ENCODE results near the gene DOK4. TPM values are rescaled to one million over a fixed set of nuclear protein-coding genes. Genes with fewer than 3 reads are reported as not detected.

The DOK4 gene
- total RNA-seq, 1 experiment from 2014 or later, result 23.0 TPM

GRCh38 chr16:57434003-57434402 is 52.3 kb downstream of the DOK4 start:
- Mint-ChIP-seq H3K27me3 (ENCODE audit: unreplicated experiment) (no peaks in the 10 kb centered on the region), H3K4me1 (ENCODE audit: low read depth, unreplicated experiment) (no peaks in the 10 kb centered on the region), H3K36me3 (ENCODE audit: insufficient read depth, unreplicated experiment) (peaks cover 53% of the 10 kb centered on the region), H3K4me3 (ENCODE audit: low read depth, unreplicated experiment) (no peak overlapping the region), H3K27ac (ENCODE audit: unreplicated experiment) (no peak overlapping the region), H3K9me3 (ENCODE audit: low read depth, unreplicated experiment) (no peaks in the 10 kb centered on the region)
- intact Hi-C loops (cut with micrococcal nuclease; ENCODE audit: unreplicated experiment), result no loop called here
- no TSS peak for BruUV-seq (replicated peaks)
- no peak for DNase-seq
- no peak for TF ChIP-seq CTCF (IDR thresholded peaks at IDR 0.05; ENCODE audit: unreplicated experiment)
- CTCF ChIA-PET, result interaction anchor here (0.6 kb wide), 1 partner anchor 52 kb away, joined by 3 read pairs; no protein-coding TSS in a partner anchor

- Mint-ChIP-seq H3K27me3 (ENCODE audit: unreplicated experiment) (no peaks in the 10 kb centered on the region), H3K4me1 (ENCODE audit: low read depth, unreplicated experiment) (no peaks in the 10 kb centered on the region), H3K9me3 (ENCODE audit: low read depth, unreplicated experiment) (no peaks in the 10 kb centered on the region), H3K27ac (ENCODE audit: unreplicated experiment) (no peak overlapping the region), H3K4me3 (ENCODE audit: low read depth, unreplicated experiment) (no peak overlapping the region), H3K36me3 (ENCODE audit: insufficient read depth, unreplicated experiment) (peaks cover 55% of the 10 kb centered on the region)
- CTCF ChIA-PET, result interaction anchor here (0.6 kb wide), 1 partner anchor 27 kb away, joined by 3 read pairs; no protein-coding TSS in a partner anchor
- no peak for TF ChIP-seq CTCF (IDR thresholded peaks at IDR 0.05; ENCODE audit: unreplicated experiment)
- DNase-seq, result no peak
- intact Hi-C loops (cut with micrococcal nuclease; ENCODE audit: unreplicated experiment), result no loop called here
- no TSS peak for BruUV-seq (replicated peaks)
These were observed 53.3 kb downstream of the DOK4 start for GRCh38 chr16:57432989-57433388.

GRCh38 chr16:57432505-57432904 is 53.8 kb downstream of the DOK4 start:
- Mint-ChIP-seq H3K27me3 (ENCODE audit: unreplicated experiment) (no peaks in the 10 kb centered on the region), H3K27ac (ENCODE audit: unreplicated experiment) (no peak overlapping the region), H3K36me3 (ENCODE audit: insufficient read depth, unreplicated experiment) (peaks cover 52% of the 10 kb centered on the region), H3K4me1 (ENCODE audit: low read depth, unreplicated experiment) (no peaks in the 10 kb centered on the region), H3K4me3 (ENCODE audit: low read depth, unreplicated experiment) (no peak overlapping the region), H3K9me3 (ENCODE audit: low read depth, unreplicated experiment) (no peaks in the 10 kb centered on the region)
- intact Hi-C loops (cut with micrococcal nuclease; ENCODE audit: unreplicated experiment), result no loop called here
- no peak for TF ChIP-seq CTCF (IDR thresholded peaks at IDR 0.05; ENCODE audit: unreplicated experiment)
- no TSS peak for BruUV-seq (replicated peaks)
- CTCF ChIA-PET, result no interaction called here
- no peak for DNase-seq

GRCh38 chr16:57430955-57431354 is 55.3 kb downstream of the DOK4 start:
- Mint-ChIP-seq H3K4me3 (ENCODE audit: low read depth, unreplicated experiment) (no peak overlapping the region), H3K27ac (ENCODE audit: unreplicated experiment) (no peak overlapping the region), H3K36me3 (ENCODE audit: insufficient read depth, unreplicated experiment) (peaks cover 49% of the 10 kb centered on the region), H3K9me3 (ENCODE audit: low read depth, unreplicated experiment) (no peaks in the 10 kb centered on the region), H3K27me3 (ENCODE audit: unreplicated experiment) (no peaks in the 10 kb centered on the region), H3K4me1 (ENCODE audit: low read depth, unreplicated experiment) (no peaks in the 10 kb centered on the region)
- TF ChIP-seq CTCF (IDR thresholded peaks at IDR 0.05; ENCODE audit: unreplicated experiment), result no peak
- DNase-seq, result no peak
- CTCF ChIA-PET, result no interaction called here
- no TSS peak for BruUV-seq (replicated peaks)
- intact Hi-C loops (cut with micrococcal nuclease; ENCODE audit: unreplicated experiment), result no loop called here
